HepG2 (cell line): Measurements from ENCODE around the gene MBD5. TPM values are rescaled to one million over a fixed set of nuclear protein-coding genes. Genes with fewer than 3 reads are reported as not detected.

Experiments used
- ATAC-seq: fragments of 200-7000 bp; cut with Tn5 transposase; 3 replicates; pipeline ENCODE4 v1.9.1; 2020; ENCODE audit warnings: mild to moderate bottlenecking, moderate library complexity
- BruUV-seq: library from RNA; stranded (reverse); fragments of 400-500 nt; replicated peaks from 2 replicates; lab custom pipeline; 2021; lab: Mats Ljungman, UMichigan
- CTCF ChIA-PET: fragments of 300-600 bp; formaldehyde crosslinking; extraction: SDS; loops from one replicate; lab custom pipeline; 2021; ENCODE audit warnings: low total read pairs, inconsistent platforms, low intra/inter-chr PET ratio; lab: Yijun Ruan, JAX
- POLR2A ChIA-PET: fragments of 350-600 bp; sonication (Branson Sonifier 250); formaldehyde crosslinking; loops from one replicate; lab custom pipeline; 2020; ENCODE audit warnings: antibody characterized with exemption, inconsistent platforms; lab: Yijun Ruan, JAX
- DNase-seq: peaks from one replicate; pipeline ENCODE4 v3.0.0-alpha.2; 2015; ENCODE audit warnings: low spot score
- FAIRE-seq: peaks from 3 replicates; lab custom pipeline; 2011; peaks lifted over from hg19 to GRCh38; lab: Jason Lieb, UNC
- H2AFZ ChIP-seq: one replicate; pipeline ENCODE4 v1.6.1; 2011; ENCODE audit warnings: low read length, inconsistent platforms
- H3K27ac ChIP-seq: fragments of 300-600 bp; 3 replicates; pipeline ENCODE4 v1.8.0; 2011; ENCODE audit warnings: mixed run types, mild to moderate bottlenecking, mixed read lengths, low read length, inconsistent platforms; ENCODE audit not compliant: insufficient read depth; ENCODE audit errors: extremely low read length
- H3K27me3 ChIP-seq, 2 experiments: fragments of 200-600 bp in 1 of 2; 2 replicates in 1 of 2; 3 replicates in 1 of 2; pipeline versions ENCODE4 v1.6.0 to v1.8.0; 2011; ENCODE audit warnings: low read length in 2 of 2, mild to moderate bottlenecking in 2 of 2, moderate library complexity in 2 of 2, inconsistent platforms in 1 of 2; ENCODE audit not compliant: insufficient read depth in 2 of 2, control insufficient read depth in 1 of 2
- H3K36me3 ChIP-seq, 2 experiments: fragments of 200-600 bp in 1 of 2; replicated peaks in 1 of 2; 2 replicates in 1 of 2; 3 replicates in 1 of 2; pipeline versions ENCODE4 v1.5.1 to v1.8.0; 2011; ENCODE audit warnings: low read length in 2 of 2, inconsistent platforms in 1 of 2; ENCODE audit not compliant: insufficient read depth in 2 of 2, control insufficient read depth in 1 of 2
- H3K4me1 ChIP-seq: 2 replicates; pipeline ENCODE4 v1.5.1; 2012; ENCODE audit warnings: low read length, inconsistent platforms; ENCODE audit not compliant: insufficient read depth
- H3K4me2 ChIP-seq: 2 replicates; pipeline ENCODE4 v1.6.0; 2011; ENCODE audit warnings: low read depth, low read length, inconsistent platforms
- H3K4me3 ChIP-seq, 3 experiments: fragments of 200-600 bp in 1 of 3; sonication (generic), shearing (Covaris generic) in 1 of 3; replicated peaks in 1 of 3; 2 replicates each; pipeline ENCODE4 v1.5.1; 2011 to 2016; ENCODE audit warnings: low read length in 3 of 3, inconsistent platforms in 2 of 3, low read depth in 2 of 3, mild to moderate bottlenecking in 2 of 3, control low read depth in 1 of 3, mixed read lengths in 1 of 3; ENCODE audit not compliant: insufficient read depth in 1 of 3
- H3K79me2 ChIP-seq: one replicate; pipeline ENCODE4 v1.6.1; 2011; ENCODE audit warnings: low read length, inconsistent platforms; ENCODE audit not compliant: insufficient read depth
- H3K9ac ChIP-seq: 2 replicates; pipeline ENCODE4 v1.6.0; 2011; ENCODE audit warnings: mild to moderate bottlenecking, low read depth, low read length, inconsistent platforms; ENCODE audit not compliant: insufficient read depth
- H3K9me3 ChIP-seq: 2 replicates; pipeline ENCODE4 v1.5.1; 2012; ENCODE audit warnings: mild to moderate bottlenecking, low read length
- H4K20me1 ChIP-seq: 2 replicates; pipeline ENCODE4 v1.6.0; 2011; ENCODE audit warnings: inconsistent platforms, mild to moderate bottlenecking, low read length, moderate library complexity; ENCODE audit not compliant: insufficient read depth
- KLF16 ChIP-seq, 2 experiments: sonication (generic) in 1 of 2; formaldehyde crosslinking in 1 of 2; IDR thresholded peaks; 2 replicates each; pipeline versions ENCODE4 v1.6.1 to v1.8.0; 2016 to 2023; ENCODE audit warnings: missing genetic modification reagents in 2 of 2, missing compliant biosample characterization in 1 of 2
- MAFF ChIP-seq: IDR thresholded peaks from 2 replicates; pipeline ENCODE4 v1.6.1; 2011; ENCODE audit warnings: low read depth, low read length, improper control_type of control experiment
- NFAT5 ChIP-seq: sonication (generic); formaldehyde crosslinking; IDR thresholded peaks from 2 replicates; pipeline ENCODE4 v1.4.0; 2020; ENCODE audit warnings: missing genetic modification reagents
- NFE2L2 ChIP-seq: fragments of 150-350 bp; IDR thresholded peaks from 2 replicates; pipeline ENCODE4 v1.6.1; 2014; ENCODE audit warnings: low read length
- NFYB ChIP-seq: sonication (generic); formaldehyde crosslinking; IDR thresholded peaks from 2 replicates; pipeline ENCODE4 v1.4.0; 2020; ENCODE audit warnings: missing genetic modification reagents
- RBM22 ChIP-seq: fragments of 200-400 bp; formaldehyde crosslinking; optimal IDR thresholded peaks from 2 replicates; pipeline ENCODE3; 2017; ENCODE audit warnings: mild to moderate bottlenecking, low read length, moderate library complexity
- SMYD3 ChIP-seq: sonication (generic); formaldehyde crosslinking; IDR thresholded peaks from 2 replicates; pipeline ENCODE4 v1.8.1; 2023; ENCODE audit warnings: mild to moderate bottlenecking, missing genetic modification reagents
- THAP7 ChIP-seq: sonication (generic); formaldehyde crosslinking; IDR thresholded peaks from 2 replicates; pipeline ENCODE4 v1.8.1; 2023; ENCODE audit warnings: mild to moderate bottlenecking, missing genetic modification reagents
- TP53 ChIP-seq: sonication (generic); formaldehyde crosslinking; conservative IDR thresholded peaks from 2 replicates; pipeline ENCODE4 v1.4.0; 2020; ENCODE audit warnings: missing genetic modification reagents
- ZNF205 ChIP-seq: IDR thresholded peaks from 2 replicates; pipeline ENCODE4 v1.6.1; 2018; ENCODE audit warnings: missing biosample characterization, missing genetic modification reagents
- ZNF550 ChIP-seq: sonication (generic); formaldehyde crosslinking; IDR thresholded peaks from 2 replicates; pipeline ENCODE4 v1.4.0; 2020; ENCODE audit warnings: mild to moderate bottlenecking, missing genetic modification reagents, borderline replicate concordance
- WGBS: methylation state at CpG from one replicate; pipeline ENCODE4 v1.1.6; 2017; ENCODE audit warnings: low lambda C conversion rate; 5-methylcytosine and 5-hydroxymethylcytosine counted together
- in situ Hi-C: cut with HindIII; loops from 2 replicates; pipeline ENCODE4 v1.10.0; 2017; ENCODE audit warnings: low pct_unique_long_range_greater_than_20kb; ENCODE audit not compliant: extremely low pct_ligation_motif_present
- intact Hi-C: fragments of 100-400 bp; cut with micrococcal nuclease; formaldehyde crosslinking; loops from one replicate; pipeline ENCODE4 v1.10.0; 2022; ENCODE audit not compliant: unreplicated experiment
- polyA plus RNA-seq, 8 experiments: library from polyadenylated mRNA; depleted of rRNA in 3 of 8; stranded (reverse) in 7 of 8; unstranded in 1 of 8; fragments of >200 nt; fragmentation: Illumina TruSeq in 4 of 8; extraction: Trizol in 4 of 8; gene quantifications; 2 replicates each; pipeline versions ENCODE4 v1.2.1 to v1.2.3, GENCODE V29; 2011 to 2016; ENCODE audit warnings: low read depth in 4 of 8, missing spikeins in 1 of 8, mixed read lengths in 1 of 8; ENCODE audit not compliant: insufficient read depth in 1 of 8
- total RNA-seq, 5 experiments: library from RNA; depleted of rRNA; stranded (reverse); fragments of >200 nt; fragmentation: Illumina TruSeq; extraction: Trizol; gene quantifications; 2 replicates each; pipeline ENCODE4 v1.2.3, GENCODE V29; 2016; ENCODE audit warnings: low read depth in 1 of 5
- TF ChIP-seq, protein P1 (sequence below): sonication (generic); formaldehyde crosslinking; IDR thresholded peaks from 2 replicates; pipeline ENCODE4 v1.4.0; 2020; ENCODE audit warnings: missing genetic modification reagents
- TF ChIP-seq, protein P2 (sequence below): sonication (generic); formaldehyde crosslinking; IDR thresholded peaks from 2 replicates; pipeline ENCODE4 v1.4.0; 2020; ENCODE audit warnings: missing genetic modification reagents, mild to moderate bottlenecking, borderline replicate concordance

Gene MBD5
- total and polyA plus RNA-seq, 2 of the 13 experiments (the other 11 are each of a cell fraction or from before 2014, with no cell fraction given) = 13.5 to 26.4 TPM

- TF ChIP-seq NFAT5 (CRISPR knock-in tag) = no peak
- no peak for TF ChIP-seq ZNF205 (CRISPR knock-in tag)
- peak; percentile 83 for TF ChIP-seq NFE2L2
- TF ChIP-seq MAFF = peak; percentile 22; the same call in 1 of the 2 replicates
These were observed 232.8 kb downstream of the MBD5 start (continued) for GRCh38 chr2:148253685-148254084.

DNA sequence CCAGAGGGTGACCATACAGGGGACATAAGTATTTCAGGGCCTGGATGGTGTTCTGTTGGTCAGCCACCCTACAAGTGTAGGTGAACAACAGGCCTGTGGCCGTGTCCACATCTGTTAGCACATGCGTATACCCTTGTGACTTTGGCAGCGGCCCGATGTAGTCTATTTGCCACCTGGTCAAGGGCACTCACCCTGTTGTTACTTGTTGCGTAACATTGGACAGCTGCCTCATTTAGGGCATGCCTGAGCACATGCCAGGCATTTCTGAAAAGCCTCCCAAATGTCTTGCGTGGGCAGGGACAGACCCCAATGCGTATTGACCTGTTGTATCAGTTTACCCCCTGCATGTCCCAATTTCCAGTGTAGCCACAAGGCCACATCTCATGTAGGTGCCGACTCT, 235.0 kb downstream of the MBD5 start:
- Histone ChIP-seq H3K9ac (no peak overlapping the region), H3K4me1 (peaks cover 9% of the 10 kb centered on the region), H3K4me3 (no peak overlapping the region), H3K9me3 (peaks cover 34% of the 10 kb centered on the region), H2AFZ (no peak overlapping the region), H3K27me3 (no peaks in the 10 kb centered on the region), H3K36me3 (no peaks in the 10 kb centered on the region; a peak in 1 of 5 replicates), H3K79me2 (no peaks in the 10 kb centered on the region), H4K20me1 (no peaks in the 10 kb centered on the region), H3K27ac (no peak overlapping the region), H3K4me2 (no peak overlapping the region)
- in situ Hi-C loops (no loop called here), intact Hi-C loops (no loop called here)
- DNase-seq (no peak), ATAC-seq (no peak), FAIRE-seq (no peak)
- 89% methylated on average over 8 of the region's 8 CpGs for WGBS
- BruUV-seq = no TSS peak
- ChIA-PET POLR2A (no interaction called here), CTCF (no interaction called here)
- TF ChIP-seq, protein P1, sequence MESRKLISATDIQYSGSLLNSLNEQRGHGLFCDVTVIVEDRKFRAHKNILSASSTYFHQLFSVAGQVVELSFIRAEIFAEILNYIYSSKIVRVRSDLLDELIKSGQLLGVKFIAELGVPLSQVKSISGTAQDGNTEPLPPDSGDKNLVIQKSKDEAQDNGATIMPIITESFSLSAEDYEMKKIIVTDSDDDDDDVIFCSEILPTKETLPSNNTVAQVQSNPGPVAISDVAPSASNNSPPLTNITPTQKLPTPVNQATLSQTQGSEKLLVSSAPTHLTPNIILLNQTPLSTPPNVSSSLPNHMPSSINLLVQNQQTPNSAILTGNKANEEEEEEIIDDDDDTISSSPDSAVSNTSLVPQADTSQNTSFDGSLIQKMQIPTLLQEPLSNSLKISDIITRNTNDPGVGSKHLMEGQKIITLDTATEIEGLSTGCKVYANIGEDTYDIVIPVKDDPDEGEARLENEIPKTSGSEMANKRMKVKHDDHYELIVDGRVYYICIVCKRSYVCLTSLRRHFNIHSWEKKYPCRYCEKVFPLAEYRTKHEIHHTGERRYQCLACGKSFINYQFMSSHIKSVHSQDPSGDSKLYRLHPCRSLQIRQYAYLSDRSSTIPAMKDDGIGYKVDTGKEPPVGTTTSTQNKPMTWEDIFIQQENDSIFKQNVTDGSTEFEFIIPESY = peak; percentile 72
- TF ChIP-seq RBM22 (no peak), NFYB (no peak), KLF16 (CRISPR knock-in tag; IDR thresholded peaks at IDR 0.05) (no peak), SMYD3 (CRISPR knock-in tag) (no peak), TP53 (CRISPR knock-in tag) (0 out of 2 replicates have a peak, but pooled peaks have one; percentile 36), THAP7 (CRISPR knock-in tag) (no peak), ZNF550 (no peak)
- TF ChIP-seq, protein P2, sequence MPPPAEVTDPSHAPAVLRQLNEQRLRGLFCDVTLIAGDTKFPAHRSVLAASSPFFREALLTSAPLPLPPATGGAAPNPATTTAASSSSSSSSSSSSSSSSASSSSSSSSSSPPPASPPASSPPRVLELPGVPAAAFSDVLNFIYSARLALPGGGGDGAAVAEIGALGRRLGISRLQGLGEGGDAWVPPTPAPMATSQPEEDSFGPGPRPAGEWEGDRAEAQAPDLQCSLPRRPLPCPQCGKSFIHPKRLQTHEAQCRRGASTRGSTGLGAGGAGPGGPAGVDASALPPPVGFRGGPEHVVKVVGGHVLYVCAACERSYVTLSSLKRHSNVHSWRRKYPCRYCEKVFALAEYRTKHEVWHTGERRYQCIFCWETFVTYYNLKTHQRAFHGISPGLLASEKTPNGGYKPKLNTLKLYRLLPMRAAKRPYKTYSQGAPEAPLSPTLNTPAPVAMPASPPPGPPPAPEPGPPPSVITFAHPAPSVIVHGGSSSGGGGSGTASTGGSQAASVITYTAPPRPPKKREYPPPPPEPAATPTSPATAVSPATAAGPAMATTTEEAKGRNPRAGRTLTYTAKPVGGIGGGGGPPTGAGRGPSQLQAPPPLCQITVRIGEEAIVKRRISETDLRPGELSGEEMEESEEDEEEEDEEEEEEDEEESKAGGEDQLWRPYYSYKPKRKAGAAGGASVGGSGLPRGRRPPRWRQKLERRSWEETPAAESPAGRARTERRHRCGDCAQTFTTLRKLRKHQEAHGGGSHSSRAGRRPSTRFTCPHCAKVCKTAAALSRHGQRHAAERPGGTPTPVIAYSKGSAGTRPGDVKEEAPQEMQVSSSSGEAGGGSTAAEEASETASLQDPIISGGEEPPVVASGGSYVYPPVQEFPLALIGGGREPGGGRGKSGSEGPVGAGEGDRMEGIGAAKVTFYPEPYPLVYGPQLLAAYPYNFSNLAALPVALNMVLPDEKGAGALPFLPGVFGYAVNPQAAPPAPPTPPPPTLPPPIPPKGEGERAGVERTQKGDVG = no peak
